Panc1 (cell line): Measurements from ENCODE around the gene ZNF600. TPM values are rescaled to one million over a fixed set of nuclear protein-coding genes. Genes with fewer than 3 reads are reported as not detected.
"Not testable (repeated sequence)": the region's sequence is repeated elsewhere in the genome, so short reads cannot be mapped to it uniquely, and the experiment has no call there.

Source experiments
- ATAC-seq: fragments of 200-7000 bp; cut with Tn5 transposase; 2 replicates; pipeline ENCODE4 v1.9.1; 2020; ENCODE audit warnings: mild to moderate bottlenecking, moderate library complexity
- BruUV-seq: library from RNA; stranded (reverse); fragments of 400-500 nt; replicated peaks from 2 replicates; lab custom pipeline; 2021; lab: Mats Ljungman, UMichigan
- CTCF ChIA-PET: fragments of 300-600 bp; sonication (Branson Sonifier 250); formaldehyde crosslinking; loops from one replicate; lab custom pipeline; 2022; ENCODE audit warnings: antibody characterized with exemption; lab: Charles Lee
- POLR2A ChIA-PET: fragments of 300-600 bp; sonication (Branson Sonifier 250); formaldehyde crosslinking; loops from one replicate; lab custom pipeline; 2022; ENCODE audit warnings: antibody characterized with exemption; lab: Charles Lee
- DNase-seq: peaks from one replicate; pipeline ENCODE4 v3.0.0-alpha.2; 2010; ENCODE audit warnings: low read depth, low spot score
- H3K27ac ChIP-seq: 2 replicates; pipeline ENCODE4 v1.5.1; 2011; ENCODE audit warnings: mild to moderate bottlenecking, low read length, inconsistent platforms
- H3K27me3 ChIP-seq: fragments of 200-500 bp; sonication (Bioruptor generic); 2 replicates; pipeline ENCODE4 v1.6.0; 2014; ENCODE audit warnings: low read length, inconsistent platforms; ENCODE audit not compliant: control insufficient read depth, insufficient read depth
- H3K36me3 ChIP-seq: fragments of 200-500 bp; sonication (Bioruptor generic); 2 replicates; pipeline ENCODE4 v1.5.1; 2014; ENCODE audit warnings: inconsistent platforms, mild to moderate bottlenecking, low read length, moderate library complexity; ENCODE audit not compliant: control insufficient read depth, insufficient read depth
- H3K4me1 ChIP-seq: 2 replicates; pipeline ENCODE4 v1.5.1; 2011; ENCODE audit warnings: inconsistent platforms, mild to moderate bottlenecking, low read length, moderate library complexity; ENCODE audit not compliant: control insufficient read depth, insufficient read depth
- H3K4me3 ChIP-seq, 2 experiments: 2 replicates each; pipeline ENCODE4 v1.5.1; 2011 to 2012; ENCODE audit warnings: low read depth in 2 of 2, low read length in 2 of 2, mild to moderate bottlenecking in 2 of 2, inconsistent platforms in 1 of 2, moderate library complexity in 1 of 2
- H3K9me3 ChIP-seq: fragments of 200-500 bp; sonication (Bioruptor generic); 2 replicates; pipeline ENCODE4 v1.5.1; 2014; ENCODE audit warnings: low read depth, mild to moderate bottlenecking, inconsistent platforms, low read length, moderate library complexity; ENCODE audit not compliant: control insufficient read depth, insufficient read depth
- POLR2AphosphoS5 ChIP-seq: IDR thresholded peaks from 2 replicates; pipeline ENCODE4 v1.6.1; 2012; ENCODE audit warnings: mild to moderate bottlenecking, low read depth, low read length, moderate library complexity
- SIN3A ChIP-seq: IDR thresholded peaks from 2 replicates; pipeline ENCODE4 v1.6.1; 2012; ENCODE audit warnings: low read depth, mild to moderate bottlenecking, low read length, moderate library complexity, borderline replicate concordance; ENCODE audit not compliant: insufficient read depth
- TCF7L2 ChIP-seq: IDR thresholded peaks from 2 replicates; pipeline ENCODE4 v1.6.1; 2011; ENCODE audit warnings: mild to moderate bottlenecking, low read depth, low read length, inconsistent platforms
- in situ Hi-C: cut with HindIII; loops from 2 replicates; pipeline ENCODE4 v1.10.0; 2016; ENCODE audit warnings: low sequenced_read_pairs, low pct_unique_long_range_greater_than_20kb
- intact Hi-C: fragments of 100-400 bp; cut with micrococcal nuclease; formaldehyde crosslinking; loops from one replicate; pipeline ENCODE4 v1.10.0; 2022; ENCODE audit not compliant: unreplicated experiment
- total RNA-seq: library from RNA; stranded (reverse); gene quantifications from one replicate; pipeline ENCODE4 v1.2.1, GENCODE V29; 2021; ENCODE audit not compliant: unreplicated experiment
- TF ChIP-seq, protein P1 (sequence below), 2 experiments: IDR thresholded peaks; 2 replicates each; pipeline ENCODE4 v1.6.1; 2011 to 2012; ENCODE audit warnings: low read depth in 2 of 2, control low read depth in 1 of 2, low read length in 1 of 2, mild to moderate bottlenecking in 1 of 2, moderate library complexity in 1 of 2; ENCODE audit not compliant: insufficient read depth in 1 of 2
- TF ChIP-seq, protein P2 (sequence below): fragments of 450-650 bp; IDR thresholded peaks from 2 replicates; pipeline ENCODE4 v1.5.1; 2017; ENCODE audit warnings: mild to moderate bottlenecking

ZNF600 gene
- total RNA-seq, 1 experiment from 2014 or later = 13.6 TPM

DNA sequence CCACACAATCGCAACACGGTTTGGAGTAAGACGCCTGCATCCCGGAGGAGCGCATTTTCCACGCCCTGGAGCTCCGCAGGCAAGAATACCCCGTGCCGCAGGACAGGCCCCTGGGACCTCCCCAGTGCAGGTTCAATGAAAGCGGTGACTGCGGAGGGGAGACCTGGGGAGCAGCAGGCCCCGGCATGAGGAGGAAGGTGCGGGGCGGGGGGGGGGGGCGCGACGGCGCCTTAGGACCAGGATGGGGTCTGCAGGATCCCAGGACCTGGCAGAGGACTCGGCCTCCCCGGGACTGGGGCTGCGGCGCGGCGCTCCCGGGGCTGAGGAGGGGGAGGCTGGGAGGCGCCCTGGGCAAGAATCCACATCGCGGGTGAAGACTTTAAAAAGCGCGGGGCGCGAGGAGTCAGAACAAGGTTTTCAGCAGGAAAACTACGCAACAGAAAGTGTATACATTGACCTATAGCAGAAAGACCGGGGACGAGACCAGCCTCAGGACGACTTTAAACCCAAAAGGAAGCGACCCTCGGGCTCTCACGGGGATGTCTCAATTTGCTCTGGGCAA is 52.2 kb downstream of the ZNF600 start:
- TF ChIP-seq, protein P1, sequence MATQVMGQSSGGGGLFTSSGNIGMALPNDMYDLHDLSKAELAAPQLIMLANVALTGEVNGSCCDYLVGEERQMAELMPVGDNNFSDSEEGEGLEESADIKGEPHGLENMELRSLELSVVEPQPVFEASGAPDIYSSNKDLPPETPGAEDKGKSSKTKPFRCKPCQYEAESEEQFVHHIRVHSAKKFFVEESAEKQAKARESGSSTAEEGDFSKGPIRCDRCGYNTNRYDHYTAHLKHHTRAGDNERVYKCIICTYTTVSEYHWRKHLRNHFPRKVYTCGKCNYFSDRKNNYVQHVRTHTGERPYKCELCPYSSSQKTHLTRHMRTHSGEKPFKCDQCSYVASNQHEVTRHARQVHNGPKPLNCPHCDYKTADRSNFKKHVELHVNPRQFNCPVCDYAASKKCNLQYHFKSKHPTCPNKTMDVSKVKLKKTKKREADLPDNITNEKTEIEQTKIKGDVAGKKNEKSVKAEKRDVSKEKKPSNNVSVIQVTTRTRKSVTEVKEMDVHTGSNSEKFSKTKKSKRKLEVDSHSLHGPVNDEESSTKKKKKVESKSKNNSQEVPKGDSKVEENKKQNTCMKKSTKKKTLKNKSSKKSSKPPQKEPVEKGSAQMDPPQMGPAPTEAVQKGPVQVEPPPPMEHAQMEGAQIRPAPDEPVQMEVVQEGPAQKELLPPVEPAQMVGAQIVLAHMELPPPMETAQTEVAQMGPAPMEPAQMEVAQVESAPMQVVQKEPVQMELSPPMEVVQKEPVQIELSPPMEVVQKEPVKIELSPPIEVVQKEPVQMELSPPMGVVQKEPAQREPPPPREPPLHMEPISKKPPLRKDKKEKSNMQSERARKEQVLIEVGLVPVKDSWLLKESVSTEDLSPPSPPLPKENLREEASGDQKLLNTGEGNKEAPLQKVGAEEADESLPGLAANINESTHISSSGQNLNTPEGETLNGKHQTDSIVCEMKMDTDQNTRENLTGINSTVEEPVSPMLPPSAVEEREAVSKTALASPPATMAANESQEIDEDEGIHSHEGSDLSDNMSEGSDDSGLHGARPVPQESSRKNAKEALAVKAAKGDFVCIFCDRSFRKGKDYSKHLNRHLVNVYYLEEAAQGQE (IDR thresholded peaks at IDR 0.05; ENCODE audit: insufficient read depth in 1 of 2, low read depth in 2 of 2, low read length in 1 of 2) = no peak
- TF ChIP-seq, protein P2, sequence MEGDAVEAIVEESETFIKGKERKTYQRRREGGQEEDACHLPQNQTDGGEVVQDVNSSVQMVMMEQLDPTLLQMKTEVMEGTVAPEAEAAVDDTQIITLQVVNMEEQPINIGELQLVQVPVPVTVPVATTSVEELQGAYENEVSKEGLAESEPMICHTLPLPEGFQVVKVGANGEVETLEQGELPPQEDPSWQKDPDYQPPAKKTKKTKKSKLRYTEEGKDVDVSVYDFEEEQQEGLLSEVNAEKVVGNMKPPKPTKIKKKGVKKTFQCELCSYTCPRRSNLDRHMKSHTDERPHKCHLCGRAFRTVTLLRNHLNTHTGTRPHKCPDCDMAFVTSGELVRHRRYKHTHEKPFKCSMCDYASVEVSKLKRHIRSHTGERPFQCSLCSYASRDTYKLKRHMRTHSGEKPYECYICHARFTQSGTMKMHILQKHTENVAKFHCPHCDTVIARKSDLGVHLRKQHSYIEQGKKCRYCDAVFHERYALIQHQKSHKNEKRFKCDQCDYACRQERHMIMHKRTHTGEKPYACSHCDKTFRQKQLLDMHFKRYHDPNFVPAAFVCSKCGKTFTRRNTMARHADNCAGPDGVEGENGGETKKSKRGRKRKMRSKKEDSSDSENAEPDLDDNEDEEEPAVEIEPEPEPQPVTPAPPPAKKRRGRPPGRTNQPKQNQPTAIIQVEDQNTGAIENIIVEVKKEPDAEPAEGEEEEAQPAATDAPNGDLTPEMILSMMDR = no peak
- TF ChIP-seq SIN3A = no peak
- no peak for TF ChIP-seq TCF7L2
- TF ChIP-seq POLR2AphosphoS5 = no peak
- H3K4me3 ChIP-seq = peak overlapping the region; percentile 87 to 93
- H3K27me3 ChIP-seq = no peaks in the 10 kb centered on the region
- peak overlapping the region; percentile 85 for H3K27ac ChIP-seq
- no peaks in the 10 kb centered on the region; the same call in none of the 2 replicates for H3K4me1 ChIP-seq
- ChIA-PET CTCF (interaction anchor here (0.6 kb wide), 1 partner anchor 1077 kb away, joined by 3 read pairs; no protein-coding TSS in a partner anchor), POLR2A (no interaction called here)
- ATAC-seq (peak; percentile 54), DNase-seq (no peak)
- intact Hi-C loops = no loop called here
- no peaks in the 10 kb centered on the region for H3K9me3 ChIP-seq
- in situ Hi-C loops = no loop called here
- BruUV-seq = no TSS peak
- no peaks in the 10 kb centered on the region for H3K36me3 ChIP-seq

DNA sequence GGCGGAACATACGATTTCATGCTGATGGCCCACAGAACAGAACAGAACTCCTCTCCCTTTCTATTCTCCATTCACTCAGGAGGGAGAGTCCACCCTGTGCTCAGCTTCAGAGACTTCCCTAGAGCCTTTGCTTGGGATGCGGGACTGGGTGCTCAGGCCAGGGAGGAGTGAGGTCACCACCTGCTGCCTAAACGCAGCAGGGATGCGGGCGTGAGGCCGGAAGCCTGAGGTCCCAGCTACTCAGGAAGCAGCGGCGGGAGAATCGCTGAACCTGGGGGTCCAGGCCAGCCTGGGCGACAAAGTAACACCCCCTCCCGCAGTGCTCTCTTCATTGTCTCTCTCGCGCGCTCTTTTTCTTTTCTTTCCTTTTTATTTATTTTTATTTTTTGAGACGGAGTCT is 60.5 kb downstream of the ZNF600 start:
- H3K27ac ChIP-seq, intact Hi-C loops, BruUV-seq, CTCF ChIA-PET, H3K36me3 ChIP-seq, in situ Hi-C loops, ATAC-seq, H3K9me3 ChIP-seq, POLR2A ChIA-PET, H3K27me3 ChIP-seq, H3K4me3 ChIP-seq, H3K4me1 ChIP-seq, DNase-seq: not testable (repeated sequence)

DNA sequence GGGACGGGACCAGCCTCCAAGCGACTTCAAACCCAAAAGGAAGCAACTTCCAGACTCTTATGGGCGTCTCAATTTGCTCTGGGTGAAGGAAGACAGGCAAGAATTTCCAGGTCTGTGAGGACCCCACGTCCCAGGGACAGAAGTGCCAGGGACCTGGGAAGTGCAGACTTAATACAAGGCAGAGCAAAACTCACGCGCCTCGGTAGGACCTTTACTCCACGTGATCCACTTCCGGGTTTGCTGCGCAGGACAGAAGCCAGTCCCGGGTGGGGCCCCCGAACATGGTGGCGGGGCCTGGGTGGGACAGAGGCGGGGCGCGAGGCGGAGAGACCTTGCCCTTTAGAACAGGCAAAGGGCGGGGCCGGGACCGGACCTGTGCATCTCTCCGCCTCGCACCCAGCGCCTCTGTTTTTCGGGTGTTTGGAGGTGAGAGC is 61.0 kb downstream of the ZNF600 start:
- TF ChIP-seq SIN3A = no peak
- TF ChIP-seq, protein P1 (IDR thresholded peaks at IDR 0.05; ENCODE audit: insufficient read depth in 1 of 2, low read depth in 2 of 2, low read length in 1 of 2) = no peak
- no peak for TF ChIP-seq TCF7L2
- TF ChIP-seq, protein P2 = no peak
- no peak for TF ChIP-seq POLR2AphosphoS5
- H3K36me3 ChIP-seq = no peaks in the 10 kb centered on the region; the same call in 1 of the 2 replicates
- CTCF ChIA-PET = no interaction called here
- no peak for DNase-seq
- no peaks in the 10 kb centered on the region for H3K27me3 ChIP-seq
- in situ Hi-C loops (no loop called here), intact Hi-C loops (no loop called here)
- no TSS peak for BruUV-seq
- H3K27ac ChIP-seq = no peak overlapping the region
- POLR2A ChIA-PET = no interaction called here
- H3K4me1 ChIP-seq = 0 out of 2 replicates have a peak, but pooled peaks cover 3% of the 10 kb centered on the region
- ATAC-seq = no peak
- no peaks in the 10 kb centered on the region for H3K9me3 ChIP-seq
- H3K4me3 ChIP-seq = no peak overlapping the region
